Measurements from ENCODE around the gene GDE1. TPM values are rescaled to one million over a fixed set of nuclear protein-coding genes. Genes with fewer than 3 reads are reported as not detected.

Gene GDE1
- total and polyA plus RNA-seq, 9 of the 15 experiments (the other 6 are each of a cell fraction or from before 2014, with no cell fraction given), result 18.8 to 40.5 (median 22.3) TPM

DNA sequence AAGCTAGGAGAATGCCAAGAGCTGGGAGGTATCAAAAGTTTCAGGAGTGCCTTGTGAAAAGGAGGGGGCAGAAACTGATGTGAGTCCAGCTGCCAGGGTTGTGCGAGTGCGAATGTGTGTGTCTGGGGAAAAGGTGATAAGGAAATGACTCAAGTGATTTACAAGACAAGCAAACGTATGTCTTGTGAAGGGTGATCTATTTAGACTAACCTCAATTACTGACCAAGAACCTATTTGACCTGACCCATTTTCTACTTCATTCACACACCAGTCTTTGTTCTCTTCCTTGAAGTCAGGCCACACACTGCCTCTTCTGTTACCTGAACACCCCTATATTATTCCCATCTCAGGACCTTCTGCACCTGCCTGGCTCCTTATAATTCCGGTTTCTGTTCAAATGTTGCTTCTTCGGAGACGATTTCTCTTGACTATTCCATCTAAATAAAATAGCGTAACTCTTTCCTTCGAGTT is 1.0 kb downstream of the GDE1 start (continued):
- TF ChIP-seq, protein P1, sequence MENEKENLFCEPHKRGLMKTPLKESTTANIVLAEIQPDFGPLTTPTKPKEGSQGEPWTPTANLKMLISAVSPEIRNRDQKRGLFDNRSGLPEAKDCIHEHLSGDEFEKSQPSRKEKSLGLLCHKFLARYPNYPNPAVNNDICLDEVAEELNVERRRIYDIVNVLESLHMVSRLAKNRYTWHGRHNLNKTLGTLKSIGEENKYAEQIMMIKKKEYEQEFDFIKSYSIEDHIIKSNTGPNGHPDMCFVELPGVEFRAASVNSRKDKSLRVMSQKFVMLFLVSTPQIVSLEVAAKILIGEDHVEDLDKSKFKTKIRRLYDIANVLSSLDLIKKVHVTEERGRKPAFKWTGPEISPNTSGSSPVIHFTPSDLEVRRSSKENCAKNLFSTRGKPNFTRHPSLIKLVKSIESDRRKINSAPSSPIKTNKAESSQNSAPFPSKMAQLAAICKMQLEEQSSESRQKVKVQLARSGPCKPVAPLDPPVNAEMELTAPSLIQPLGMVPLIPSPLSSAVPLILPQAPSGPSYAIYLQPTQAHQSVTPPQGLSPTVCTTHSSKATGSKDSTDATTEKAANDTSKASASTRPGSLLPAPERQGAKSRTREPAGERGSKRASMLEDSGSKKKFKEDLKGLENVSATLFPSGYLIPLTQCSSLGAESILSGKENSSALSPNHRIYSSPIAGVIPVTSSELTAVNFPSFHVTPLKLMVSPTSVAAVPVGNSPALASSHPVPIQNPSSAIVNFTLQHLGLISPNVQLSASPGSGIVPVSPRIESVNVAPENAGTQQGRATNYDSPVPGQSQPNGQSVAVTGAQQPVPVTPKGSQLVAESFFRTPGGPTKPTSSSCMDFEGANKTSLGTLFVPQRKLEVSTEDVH (IDR thresholded peaks at IDR 0.05; ENCODE audit: low read depth, partially characterized antibody), result no peak
- TF ChIP-seq SRSF3 (IDR thresholded peaks at IDR 0.05; ENCODE audit: insufficient read depth, low read length), result no peak
- no peak for TF ChIP-seq PTTG1 (tag; IDR thresholded peaks at IDR 0.05; ENCODE audit: low read depth)
- TF ChIP-seq XRCC5 (IDR thresholded peaks at IDR 0.05; ENCODE audit: low read depth, low read length), result no peak
- no peak for TF ChIP-seq LARP7 (IDR thresholded peaks at IDR 0.05)
- TF ChIP-seq MCM2 (IDR thresholded peaks at IDR 0.05; ENCODE audit: low read depth), result no peak
- TF ChIP-seq, protein P2, sequence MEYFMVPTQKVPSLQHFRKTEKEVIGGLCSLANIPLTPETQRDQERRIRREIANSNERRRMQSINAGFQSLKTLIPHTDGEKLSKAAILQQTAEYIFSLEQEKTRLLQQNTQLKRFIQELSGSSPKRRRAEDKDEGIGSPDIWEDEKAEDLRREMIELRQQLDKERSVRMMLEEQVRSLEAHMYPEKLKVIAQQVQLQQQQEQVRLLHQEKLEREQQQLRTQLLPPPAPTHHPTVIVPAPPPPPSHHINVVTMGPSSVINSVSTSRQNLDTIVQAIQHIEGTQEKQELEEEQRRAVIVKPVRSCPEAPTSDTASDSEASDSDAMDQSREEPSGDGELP (CRISPR knock-in tag; IDR thresholded peaks at IDR 0.05; ENCODE audit: borderline replicate concordance), result peak; percentile 67
- TF ChIP-seq NR2C1 (IDR thresholded peaks at IDR 0.05), result peak; percentile 25; the same call in 1 of the 2 replicates
- TF ChIP-seq NR2C1 (tag; IDR thresholded peaks at IDR 0.05), result peak; percentile 52; the same call in 1 of the 2 replicates
- no peak for TF ChIP-seq NR2F6 (CRISPR knock-in tag; IDR thresholded peaks at IDR 0.05)
- TF ChIP-seq ZFX (CRISPR knock-in tag; IDR thresholded peaks at IDR 0.05), result no peak
- TF ChIP-seq ZNF695 (CRISPR knock-in tag; IDR thresholded peaks at IDR 0.05), result no peak
- TF ChIP-seq ZNF583 (CRISPR knock-in tag; IDR thresholded peaks at IDR 0.05), result no peak
- no peak for TF ChIP-seq SREBF1 (IDR thresholded peaks at IDR 0.05; ENCODE audit: borderline replicate concordance, low read depth, low read length)
- TF ChIP-seq GATAD2B (IDR thresholded peaks at IDR 0.05; ENCODE audit: borderline replicate concordance), result peak; percentile 79
- TF ChIP-seq, protein P3, sequence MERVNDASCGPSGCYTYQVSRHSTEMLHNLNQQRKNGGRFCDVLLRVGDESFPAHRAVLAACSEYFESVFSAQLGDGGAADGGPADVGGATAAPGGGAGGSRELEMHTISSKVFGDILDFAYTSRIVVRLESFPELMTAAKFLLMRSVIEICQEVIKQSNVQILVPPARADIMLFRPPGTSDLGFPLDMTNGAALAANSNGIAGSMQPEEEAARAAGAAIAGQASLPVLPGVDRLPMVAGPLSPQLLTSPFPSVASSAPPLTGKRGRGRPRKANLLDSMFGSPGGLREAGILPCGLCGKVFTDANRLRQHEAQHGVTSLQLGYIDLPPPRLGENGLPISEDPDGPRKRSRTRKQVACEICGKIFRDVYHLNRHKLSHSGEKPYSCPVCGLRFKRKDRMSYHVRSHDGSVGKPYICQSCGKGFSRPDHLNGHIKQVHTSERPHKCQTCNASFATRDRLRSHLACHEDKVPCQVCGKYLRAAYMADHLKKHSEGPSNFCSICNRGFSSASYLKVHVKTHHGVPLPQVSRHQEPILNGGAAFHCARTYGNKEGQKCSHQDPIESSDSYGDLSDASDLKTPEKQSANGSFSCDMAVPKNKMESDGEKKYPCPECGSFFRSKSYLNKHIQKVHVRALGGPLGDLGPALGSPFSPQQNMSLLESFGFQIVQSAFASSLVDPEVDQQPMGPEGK (CRISPR knock-in tag; IDR thresholded peaks at IDR 0.05; ENCODE audit: borderline replicate concordance), result no peak
- no peak for TF ChIP-seq CEBPG (CRISPR knock-in tag; IDR thresholded peaks at IDR 0.05)
- TF ChIP-seq CEBPG (tag; conservative IDR thresholded peaks at IDR 0.05 in 1 of 2, IDR thresholded peaks at IDR 0.05 in 1 of 2), result no peak
- TF ChIP-seq, protein P4, sequence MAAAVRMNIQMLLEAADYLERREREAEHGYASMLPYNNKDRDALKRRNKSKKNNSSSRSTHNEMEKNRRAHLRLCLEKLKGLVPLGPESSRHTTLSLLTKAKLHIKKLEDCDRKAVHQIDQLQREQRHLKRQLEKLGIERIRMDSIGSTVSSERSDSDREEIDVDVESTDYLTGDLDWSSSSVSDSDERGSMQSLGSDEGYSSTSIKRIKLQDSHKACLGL (CRISPR knock-in tag; IDR thresholded peaks at IDR 0.05; ENCODE audit: borderline replicate concordance, poor library complexity, severe bottlenecking), result no peak
- TF ChIP-seq PHB2 (IDR thresholded peaks at IDR 0.05; ENCODE audit: low read depth), result 0 out of 2 replicates have a peak, but pooled peaks have one; percentile 43
- peak; percentile 96 for TF ChIP-seq CCNT2 (IDR thresholded peaks at IDR 0.05; ENCODE audit: borderline replicate concordance, extremely low read depth, insufficient read length, low read depth, low read length)
- no peak for TF ChIP-seq ARID2 (IDR thresholded peaks at IDR 0.05)
- no peak for TF ChIP-seq HMG20A (CRISPR knock-in tag; conservative IDR thresholded peaks at IDR 0.05)
- no peak for TF ChIP-seq ZNF584 (CRISPR knock-in tag; IDR thresholded peaks at IDR 0.05; ENCODE audit: low read depth)
